Heart left ventricle (tissue), 13 donors: Measurements from ENCODE around the gene GRIA2.
"Not testable (repeated sequence)": the region's sequence is repeated elsewhere in the genome, so short reads cannot be mapped to it uniquely, and the experiment has no call there.

Source experiments
- POLR2A ChIP-seq, 2 donors: fragments of 450-650 bp; IDR thresholded peaks; one replicate each; pipeline ENCODE4 v1.6.1; 2017; ENCODE audit warnings: antibody characterized with exemption in 2 of 2, mild to moderate bottlenecking in 2 of 2, moderate library complexity in 2 of 2
- TF ChIP-seq, protein P1 (sequence below), 12 donors: fragments of 200-600 bp; sonication (generic) in 4 of 12; IDR thresholded peaks; one replicate each; pipeline versions ENCODE4 v1.5.0 to v1.8.0; 2018 to 2022; ENCODE audit warnings: antibody characterized with exemption in 12 of 12, mild to moderate bottlenecking in 5 of 12
- donor health status: ischemic (EF 13 %, LVEDD 7.1; RV severe dilation, severe dysfunction).
- donor health status: DM: no; HTN: yes; CAD: no.
- donor health status: DM: no; HTN: no; CAD: no.
- donor health status: ischemic (EF 25% LVEDD 6.9; RV normal size, moderate dysfunction).
- donor health status: ischemic (EF 25% LVEDD 5.7; RV mildly dilated, moderate dysfunction).
- donor health status: ischemic (EF 35%, LVEDD 5.7; RV mildly dilated, moderate dysfunction).
- donor health status: nonischemic (EF 11% LVEDD 7.7; RV severe dilation, severe dysfunction).
- donor health status: DM: yes; HTN: yes; CAD: no.
- donor health status: PGD.
- donor health status: ischemic (EF 29% LVEDD 5.4; RV normal size, mild dysfunction).
- donor health status: nonischemic (EF 23%, LVEDD 6.1; RV moderate dilation, normal function).

DNA sequence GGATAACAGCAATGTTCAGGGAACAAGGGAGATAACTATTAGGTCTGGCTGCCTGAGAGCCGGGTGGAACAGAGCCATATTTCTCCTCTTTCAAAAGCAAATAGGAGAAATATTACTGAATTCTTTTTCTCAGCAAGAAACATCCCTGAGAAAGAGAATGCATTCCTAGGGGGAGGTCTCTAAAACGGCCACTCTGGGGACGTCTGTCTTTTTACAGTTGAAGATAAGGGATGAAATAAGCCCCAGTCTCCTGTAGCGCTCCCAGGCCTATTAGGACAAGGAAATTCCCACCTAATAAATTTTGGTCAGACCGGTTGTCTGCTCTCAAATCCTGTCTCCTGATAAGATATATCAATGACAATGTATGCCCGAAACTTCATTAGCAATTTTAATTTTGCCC, 37.6 kb downstream of the GRIA2 start:
- TF ChIP-seq, protein P1, sequence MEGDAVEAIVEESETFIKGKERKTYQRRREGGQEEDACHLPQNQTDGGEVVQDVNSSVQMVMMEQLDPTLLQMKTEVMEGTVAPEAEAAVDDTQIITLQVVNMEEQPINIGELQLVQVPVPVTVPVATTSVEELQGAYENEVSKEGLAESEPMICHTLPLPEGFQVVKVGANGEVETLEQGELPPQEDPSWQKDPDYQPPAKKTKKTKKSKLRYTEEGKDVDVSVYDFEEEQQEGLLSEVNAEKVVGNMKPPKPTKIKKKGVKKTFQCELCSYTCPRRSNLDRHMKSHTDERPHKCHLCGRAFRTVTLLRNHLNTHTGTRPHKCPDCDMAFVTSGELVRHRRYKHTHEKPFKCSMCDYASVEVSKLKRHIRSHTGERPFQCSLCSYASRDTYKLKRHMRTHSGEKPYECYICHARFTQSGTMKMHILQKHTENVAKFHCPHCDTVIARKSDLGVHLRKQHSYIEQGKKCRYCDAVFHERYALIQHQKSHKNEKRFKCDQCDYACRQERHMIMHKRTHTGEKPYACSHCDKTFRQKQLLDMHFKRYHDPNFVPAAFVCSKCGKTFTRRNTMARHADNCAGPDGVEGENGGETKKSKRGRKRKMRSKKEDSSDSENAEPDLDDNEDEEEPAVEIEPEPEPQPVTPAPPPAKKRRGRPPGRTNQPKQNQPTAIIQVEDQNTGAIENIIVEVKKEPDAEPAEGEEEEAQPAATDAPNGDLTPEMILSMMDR (IDR thresholded peaks at IDR 0.05) = not testable (repeated sequence)
- not testable (repeated sequence) for TF ChIP-seq POLR2A (IDR thresholded peaks at IDR 0.05)
